ENCODE data around the gene GPR137. TPM values are rescaled to one million over a fixed set of nuclear protein-coding genes. Genes with fewer than 3 reads are reported as not detected.
A peak's percentile ranks its signal among the peaks of the same experiment; 100 is the strongest.
"Not testable (repeated sequence)": the region's sequence is repeated elsewhere in the genome, so short reads cannot be mapped to it uniquely, and the experiment has no call there.

Gene GPR137
- total and polyA plus RNA-seq, 7 experiments from 2014 or later, result 4.9 to 45.9 (median 30.8) TPM

DNA sequence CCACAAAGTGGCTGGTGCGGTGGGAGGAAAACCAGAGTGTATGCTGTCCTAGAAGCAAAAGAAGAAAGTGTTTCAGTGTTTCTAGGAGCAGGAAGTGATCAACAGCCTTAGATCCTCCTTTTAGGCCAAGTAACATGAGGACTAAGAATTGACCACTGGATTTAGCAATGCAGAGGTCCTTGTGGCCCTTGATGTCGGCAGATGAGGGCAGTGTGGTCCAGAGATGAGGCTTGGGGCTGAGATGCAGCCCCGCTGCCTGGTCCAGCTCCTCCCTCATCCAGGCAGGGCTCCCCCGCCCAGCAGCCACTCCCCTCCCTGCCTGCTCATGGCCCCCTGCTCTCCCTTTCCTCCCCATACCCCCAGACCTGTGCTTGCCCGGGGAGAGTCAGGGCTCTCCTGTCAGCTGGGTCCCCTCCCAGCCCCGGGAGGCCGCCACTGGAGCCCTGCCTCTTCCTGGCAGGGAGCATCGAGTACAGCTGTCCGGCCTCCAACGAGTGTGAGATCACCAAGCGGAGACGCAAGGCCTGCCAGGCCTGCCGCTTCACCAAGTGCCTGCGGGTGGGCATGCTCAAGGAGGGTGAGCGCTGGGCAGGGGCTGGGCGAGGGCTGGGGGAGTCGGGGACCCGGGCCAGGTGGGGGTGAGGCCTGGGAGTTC is 28.0 kb downstream of the GPR137 start:
- POLR2A ChIA-PET, result interaction anchor here (1.3 kb wide), 1 partner anchor 72 kb away, joined by 3 read pairs; the partner anchor contains the start of gene FKBP2
- H3K4me3 ChIP-seq (ENCODE audit: low read length), result no peak overlapping the region
- H3K4me1 ChIP-seq (ENCODE audit: control insufficient read depth in 2 of 2, insufficient read depth in 2 of 2, low read length in 2 of 2), result peaks cover 0 to 4% of the 10 kb centered on the region in 2 donors
- CTCF ChIA-PET, result no interaction called here
- H3K4me3 Mint-ChIP-seq, result peak overlapping the region in 2 of 10 donors; percentile 16 to 19
- H3K4me1 Mint-ChIP-seq, result peaks cover 20 to 36% (median 25%) of the 10 kb centered on the region in 7 donors
- H3K27me3 Mint-ChIP-seq, result no peaks in the 10 kb centered on the region
- H3K27ac ChIP-seq (ENCODE audit: low read depth, low read length), result no peak overlapping the region
- DNase-seq, result no peak
- ATAC-seq, result no peak
- peak overlapping the region in 4 of 9 donors; percentile 14 to 86 (median 77) for H3K27ac Mint-ChIP-seq
- intact Hi-C loops (cut with micrococcal nuclease), result no loop called here
- H3K36me3 Mint-ChIP-seq, result peaks cover 0 to 15% (median 0%) of the 10 kb centered on the region in 5 donors
- no peaks in the 10 kb centered on the region for H3K27me3 ChIP-seq (ENCODE audit: control insufficient read depth in 2 of 2, insufficient read depth in 2 of 2, low read length in 2 of 2)
- no peaks in the 10 kb centered on the region for H3K9me3 ChIP-seq (ENCODE audit: control insufficient read depth in 2 of 3, low read length in 3 of 3)
- peaks cover 0 to 26% (median 0%) of the 10 kb centered on the region in 3 experiments for H3K36me3 ChIP-seq (ENCODE audit: control insufficient read depth in 2 of 3, insufficient read depth in 3 of 3, low read length in 3 of 3)
- no peaks in the 10 kb centered on the region for H3K9me3 Mint-ChIP-seq

DNA sequence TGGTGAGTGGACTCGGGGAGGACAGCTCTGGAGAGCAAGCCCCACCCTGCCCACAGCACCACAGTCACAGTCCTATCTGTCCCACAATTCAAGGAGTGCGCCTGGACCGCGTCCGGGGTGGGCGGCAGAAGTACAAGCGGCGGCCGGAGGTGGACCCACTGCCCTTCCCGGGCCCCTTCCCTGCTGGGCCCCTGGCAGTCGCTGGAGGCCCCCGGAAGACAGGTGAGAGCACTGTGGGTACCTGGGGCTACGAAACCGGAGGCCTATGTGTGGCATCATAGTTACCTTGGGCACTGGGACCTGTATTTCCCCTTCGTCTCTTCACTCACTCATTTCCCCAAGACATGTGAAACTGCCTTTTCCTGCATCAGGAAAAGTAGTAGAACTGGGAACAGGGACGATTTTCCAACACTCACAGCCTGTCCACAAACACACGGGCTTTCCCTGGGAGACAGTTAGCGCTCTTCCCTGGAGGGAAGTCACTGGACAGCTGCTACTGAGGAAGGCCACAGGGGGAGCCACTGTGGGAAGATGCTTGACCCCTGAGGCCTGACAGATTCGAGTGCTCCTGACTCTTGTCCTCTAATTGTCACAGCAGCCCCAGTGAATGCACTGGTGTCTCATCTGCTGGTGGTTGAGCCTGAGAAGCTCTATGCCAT is 28.6 kb downstream of the GPR137 start:
- Mint-ChIP-seq H3K9me3 (no peaks in the 10 kb centered on the region), H3K36me3 (peaks cover 0 to 19% (median 0%) of the 10 kb centered on the region in 5 donors), H3K27ac (peak overlapping the region in 2 of 9 donors; percentile 43 to 66), H3K4me3 (no peak overlapping the region), H3K4me1 (peaks cover 24 to 41% (median 30%) of the 10 kb centered on the region in 7 donors), H3K27me3 (no peaks in the 10 kb centered on the region)
- no peak for DNase-seq
- Histone ChIP-seq H3K9me3 (ENCODE audit: control insufficient read depth in 2 of 3, low read length in 3 of 3) (no peaks in the 10 kb centered on the region), H3K27ac (ENCODE audit: low read depth, low read length) (no peak overlapping the region), H3K27me3 (ENCODE audit: control insufficient read depth in 2 of 2, insufficient read depth in 2 of 2, low read length in 2 of 2) (no peaks in the 10 kb centered on the region), H3K4me3 (ENCODE audit: low read length) (no peak overlapping the region), H3K4me1 (ENCODE audit: control insufficient read depth in 2 of 2, insufficient read depth in 2 of 2, low read length in 2 of 2) (peaks cover 6 to 7% of the 10 kb centered on the region in 2 donors), H3K36me3 (ENCODE audit: control insufficient read depth in 2 of 3, insufficient read depth in 3 of 3, low read length in 3 of 3) (peaks cover 0 to 26% (median 0%) of the 10 kb centered on the region in 3 experiments)
- ChIA-PET CTCF (no interaction called here), POLR2A (interaction anchor here (1.3 kb wide), 1 partner anchor 73 kb away, joined by 3 read pairs; the partner anchor contains the start of gene FKBP2)
- intact Hi-C loops (cut with micrococcal nuclease), result no loop called here
- no peak for ATAC-seq

- ChIA-PET POLR2A (interaction anchor here (4.2 kb wide), 1 partner anchor 11 kb away, joined by 34 read pairs; the partner anchor contains the start of gene ESRRA), CTCF (no interaction called here)
- intact Hi-C loops (cut with micrococcal nuclease), result loop anchor here (5.0 kb wide), 3 partner anchors 633 to 1542 kb away; partner anchors contain the start of genes CFL1 (in 1 of the 2), PCNX3 (in 1 of the 2) and RTN3 (in 1 of the 2)
- no peak for ATAC-seq
- no peaks in the 10 kb centered on the region for H3K9me3 ChIP-seq (ENCODE audit: control insufficient read depth in 2 of 3, low read length in 3 of 3)
- H3K9me3 Mint-ChIP-seq, result no peaks in the 10 kb centered on the region
- H3K4me1 ChIP-seq (ENCODE audit: control insufficient read depth in 2 of 2, insufficient read depth in 2 of 2, low read length in 2 of 2), result peaks cover 7 to 10% of the 10 kb centered on the region in 2 donors
- H3K4me1 Mint-ChIP-seq, result peaks cover 26 to 47% (median 34%) of the 10 kb centered on the region in 7 donors
- DNase-seq, result no peak
- no peak overlapping the region for H3K4me3 ChIP-seq (ENCODE audit: low read length)
- peak overlapping the region in 5 of 10 donors; percentile 12 to 61 (median 30) for H3K4me3 Mint-ChIP-seq
- H3K27ac ChIP-seq (ENCODE audit: low read depth, low read length), result no peak overlapping the region
- H3K27ac Mint-ChIP-seq, result peak overlapping the region in 5 of 9 donors; percentile 10 to 62 (median 42)
- peaks cover 0 to 26% (median 0%) of the 10 kb centered on the region in 3 experiments for H3K36me3 ChIP-seq (ENCODE audit: control insufficient read depth in 2 of 3, insufficient read depth in 3 of 3, low read length in 3 of 3)
- no peaks in the 10 kb centered on the region for H3K27me3 Mint-ChIP-seq
- no peaks in the 10 kb centered on the region for H3K27me3 ChIP-seq (ENCODE audit: control insufficient read depth in 2 of 2, insufficient read depth in 2 of 2, low read length in 2 of 2)
- H3K36me3 Mint-ChIP-seq, result peaks cover 0 to 20% (median 0%) of the 10 kb centered on the region in 5 donors
Observed at GRCh38 chr11:64314805-64315561, 29.3 kb downstream of the GPR137 start.

GRCh38 chr11:64315667-64316526 is 30.2 kb downstream of the GPR137 start:
- CTCF ChIA-PET, result interaction anchor here (1.7 to 2.5 kb wide), 3 partner anchors 15 to 47 kb away, joined by 6 to 18 read pairs (median 13); partner anchors contain the start of gene CATSPERZ
- not testable (repeated sequence) for ATAC-seq; H3K4me3 ChIP-seq (ENCODE audit: low read length); H3K4me1 ChIP-seq (ENCODE audit: control insufficient read depth in 2 of 2, insufficient read depth in 2 of 2, low read length in 2 of 2); DNase-seq; H3K27me3 Mint-ChIP-seq; H3K9me3 ChIP-seq (ENCODE audit: control insufficient read depth in 2 of 3, low read length in 3 of 3); H3K9me3 Mint-ChIP-seq; H3K27me3 ChIP-seq (ENCODE audit: control insufficient read depth in 2 of 2, insufficient read depth in 2 of 2, low read length in 2 of 2)
- H3K36me3 Mint-ChIP-seq, result peaks cover 0 to 20% (median 2%) of the 10 kb centered on the region in 5 donors
- H3K36me3 ChIP-seq (ENCODE audit: control insufficient read depth in 2 of 3, insufficient read depth in 3 of 3, low read length in 3 of 3), result peaks cover 0 to 34% (median 0%) of the 10 kb centered on the region in 3 experiments
- POLR2A ChIA-PET, result interaction anchor here (0.6 to 4.2 kb wide), 10 partner anchors 9 to 1678 kb away, joined by 3 to 45 read pairs (median 13); partner anchors contain the start of genes CATSPERZ, ESRRA, FERMT3 and NUDT22
- H3K4me1 Mint-ChIP-seq, result peaks cover 30 to 45% (median 33%) of the 10 kb centered on the region in 7 donors
- peak overlapping the region; percentile 92 for H3K27ac ChIP-seq (ENCODE audit: low read depth, low read length)
- H3K4me3 Mint-ChIP-seq, result peak overlapping the region; percentile 85 to 99 (median 96)
- intact Hi-C loops (cut with micrococcal nuclease), result loop anchor here (2.0 to 5.0 kb wide), 5 partner anchors 329 to 1541 kb away; partner anchors contain the start of genes CFL1 (in 1 of the 2), MARK2 (in 1 of the 2), OTUB1 (in 1 of the 2) and PCNX3 (in 1 of the 2)
- peak overlapping the region; percentile 62 to 100 (median 100) for H3K27ac Mint-ChIP-seq

DNA sequence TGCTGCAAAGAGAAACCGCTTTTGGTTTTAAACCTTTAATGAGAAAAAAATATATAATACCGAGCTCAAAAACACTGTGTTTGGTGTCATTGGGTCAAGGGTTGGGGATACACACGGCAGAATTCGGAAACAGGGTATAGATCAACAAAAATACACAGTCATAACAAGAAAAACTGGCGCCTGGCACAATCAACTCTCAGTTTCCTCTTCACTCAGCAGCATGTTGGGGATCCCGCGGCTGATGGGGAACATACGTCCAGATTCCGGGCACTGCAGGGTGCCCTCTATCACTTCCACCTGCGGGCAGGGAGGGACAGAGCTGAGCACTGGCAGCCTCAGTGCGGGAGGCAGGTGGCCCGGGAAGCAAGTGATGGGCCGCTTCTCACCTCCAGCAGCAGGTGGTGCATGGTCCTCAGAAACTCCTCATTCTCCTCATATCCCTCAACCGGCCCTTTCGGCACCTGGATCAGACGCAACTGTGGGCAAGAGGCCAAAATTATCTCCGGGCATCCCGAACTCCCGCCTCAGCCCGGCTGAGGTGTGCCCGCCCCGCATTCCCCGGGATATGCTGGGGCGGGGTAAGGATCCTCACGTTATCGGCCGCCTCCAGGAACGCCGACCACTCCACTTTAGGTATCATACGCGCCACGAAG is 31.1 kb downstream of the GPR137 start:
- H3K36me3 Mint-ChIP-seq, result peaks cover 0 to 24% (median 6%) of the 10 kb centered on the region in 5 donors
- Histone ChIP-seq H3K9me3 (ENCODE audit: control insufficient read depth in 2 of 3, low read length in 3 of 3) (no peaks in the 10 kb centered on the region), H3K36me3 (ENCODE audit: control insufficient read depth in 2 of 3, insufficient read depth in 3 of 3, low read length in 3 of 3) (peaks cover 0 to 42% (median 0%) of the 10 kb centered on the region in 3 experiments), H3K4me1 (ENCODE audit: control insufficient read depth in 2 of 2, insufficient read depth in 2 of 2, low read length in 2 of 2) (peaks cover 7 to 10% of the 10 kb centered on the region in 2 donors), H3K4me3 (ENCODE audit: low read length) (peak overlapping the region; percentile 60), H3K27me3 (ENCODE audit: control insufficient read depth in 2 of 2, insufficient read depth in 2 of 2, low read length in 2 of 2) (no peaks in the 10 kb centered on the region), H3K27ac (ENCODE audit: low read depth, low read length) (peak overlapping the region; percentile 92)
- no peaks in the 10 kb centered on the region for H3K27me3 Mint-ChIP-seq
- CTCF ChIA-PET, result interaction anchor here (0.6 to 2.5 kb wide), 20 partner anchors 10 to 427 kb away, joined by 3 to 18 read pairs (median 4); partner anchors contain the start of genes CATSPERZ, CCDC88B, ESRRA and FERMT3
- no peaks in the 10 kb centered on the region for H3K9me3 Mint-ChIP-seq
- peak overlapping the region; percentile 85 to 99 (median 96) for H3K4me3 Mint-ChIP-seq
- intact Hi-C loops (cut with micrococcal nuclease), result loop anchor here (1.0 to 5.0 kb wide), 14 partner anchors 11 to 1541 kb away; partner anchors contain the start of genes ESRRA (in 2 of the 2), CCDC88B (in 1 of the 2), CFL1 (in 1 of the 2) and FKBP2 (in 1 of the 2)
- H3K4me1 Mint-ChIP-seq, result peaks cover 27 to 48% (median 35%) of the 10 kb centered on the region in 7 donors
- peak overlapping the region; percentile 97 to 100 (median 100) for H3K27ac Mint-ChIP-seq
- POLR2A ChIA-PET, result interaction anchor here (0.6 to 4.2 kb wide), 25 partner anchors 10 to 1679 kb away, joined by 3 to 45 read pairs (median 10); partner anchors contain the start of genes BAD, C11orf98, CATSPERZ and CCDC88B
- DNase-seq (peak in 3 of 9 donors; percentile 43 to 55 (median 52)), ATAC-seq (no peak)
